Heart left ventricle (tissue), 16 donors: ENCODE data around the gene IGFBPL1. TPM values are rescaled to one million over a fixed set of nuclear protein-coding genes. Genes with fewer than 3 reads are reported as not detected.
"Not testable (repeated sequence)": the region's sequence is repeated elsewhere in the genome, so short reads cannot be mapped to it uniquely, and the experiment has no call there.

Source experiments
- ATAC-seq, 4 donors: fragments of 200-7000 bp; cut with Tn5 transposase; one replicate each; pipeline ENCODE4 v1.9.1; 2020 to 2022; ENCODE audit warnings: moderate library complexity in 4 of 4, mild to moderate bottlenecking in 3 of 4, moderate number of reproducible peaks in 1 of 4
- DNase-seq, 5 donors: peaks; one replicate each; pipeline ENCODE4 v3.0.0-alpha.2; 2020
- H3K27ac ChIP-seq, 12 donors: fragments of 200-600 bp; sonication (generic) in 4 of 12; one replicate each; pipeline versions ENCODE4 v1.5.0 to v1.8.0; 2016 to 2022; ENCODE audit warnings: mild to moderate bottlenecking in 2 of 12
- H3K27me3 ChIP-seq, 9 donors: fragments of 200-600 bp; sonication (generic) in 2 of 9; one replicate each; pipeline versions ENCODE4 v1.5.1 to v1.8.0; 2016 to 2022; ENCODE audit warnings: mild to moderate bottlenecking in 3 of 9
- H3K36me3 ChIP-seq, 9 donors: fragments of 200-600 bp; sonication (generic) in 2 of 9; one replicate each; pipeline versions ENCODE4 v1.5.0 to v1.8.0; 2018 to 2022; ENCODE audit warnings: mild to moderate bottlenecking in 2 of 9
- H3K4me1 ChIP-seq, 12 donors: fragments of 200-600 bp; sonication (generic) in 4 of 12; one replicate each; pipeline versions ENCODE4 v1.5.0 to v1.8.0; 2016 to 2022; ENCODE audit warnings: mild to moderate bottlenecking in 3 of 12
- H3K4me3 ChIP-seq, 12 donors: fragments of 200-600 bp; sonication (generic) in 4 of 12; one replicate each; pipeline versions ENCODE4 v1.5.0 to v1.8.0; 2017 to 2022; ENCODE audit warnings: mild to moderate bottlenecking in 9 of 12, moderate library complexity in 4 of 12
- H3K9me3 ChIP-seq, 12 donors: fragments of 200-600 bp; sonication (generic) in 4 of 12; one replicate each; pipeline versions ENCODE4 v1.5.0 to v1.8.0; 2016 to 2022; ENCODE audit warnings: mild to moderate bottlenecking in 1 of 12
- POLR2A ChIP-seq, 2 donors: fragments of 450-650 bp; IDR thresholded peaks; one replicate each; pipeline ENCODE4 v1.6.1; 2017; ENCODE audit warnings: antibody characterized with exemption in 2 of 2, mild to moderate bottlenecking in 2 of 2, moderate library complexity in 2 of 2
- WGBS, 4 donors: extraction: QIAGEN DNeasy Blood & Tissue Kit in 2 of 4; methylation state at CpG; one replicate each; pipeline versions ENCODE4 v1.1.5 to v1.1.7; 2013 to 2018; 5-methylcytosine and 5-hydroxymethylcytosine counted together
- intact Hi-C, 10 donors: fragments of 100-400 bp; cut with DNase I; formaldehyde crosslinking; loops; one replicate each; pipeline versions ENCODE4 v1.11.1 to v1.14.2; 2022
- long read RNA-seq, 3 donors: library from polyadenylated mRNA; unstranded; transcript quantifications; one replicate each; pipeline ENCODE4 v2.0.0, GENCODE V29; 2020 to 2021
- polyA plus RNA-seq, 2 donors: library from polyadenylated mRNA; stranded (reverse); fragments of 200-250 nt; gene quantifications; one replicate each; pipeline ENCODE4 v1.2.3, GENCODE V29; 2013
- total RNA-seq, 9 donors: library from RNA; depleted of rRNA in 2 of 9; stranded (reverse); fragments of >200 nt in 2 of 9; fragmentation: NEBNext Ultra II Directional in 3 of 9; extraction: Animal tissue kit (Norgen Biotek cat#: 25700) in 3 of 9; gene quantifications; one replicate each; pipeline versions ENCODE4 v1.1.0 to v1.2.4, GENCODE V29; 2016 to 2023
- TF ChIP-seq, protein P1 (sequence below), 12 donors: fragments of 200-600 bp; sonication (generic) in 4 of 12; IDR thresholded peaks; one replicate each; pipeline versions ENCODE4 v1.5.0 to v1.8.0; 2018 to 2022; ENCODE audit warnings: antibody characterized with exemption in 12 of 12, mild to moderate bottlenecking in 5 of 12
- donor health status: ischemic (EF 13 %, LVEDD 7.1; RV severe dilation, severe dysfunction).
- donor health status: healthy with polysubstance abuse.
- donor health status: DM: no; HTN: yes; CAD: no.
- donor health status: DM: no; HTN: no; CAD: no.
- donor health status: ischemic (EF 25% LVEDD 6.9; RV normal size, moderate dysfunction).
- donor health status: ischemic (EF 25% LVEDD 5.7; RV mildly dilated, moderate dysfunction).
- donor health status: healthy.
- donor health status: DM: yes; HTN: yes; CAD: no.
- donor health status: ischemic (EF 35%, LVEDD 5.7; RV mildly dilated, moderate dysfunction).
- donor health status: nonischemic (EF 11% LVEDD 7.7; RV severe dilation, severe dysfunction).
- donor health status: DM: yes; HTN: yes; CAD: no.
- donor health status: PGD.
- donor health status: ischemic (EF 29% LVEDD 5.4; RV normal size, mild dysfunction).
- donor health status: nonischemic (EF 23%, LVEDD 6.1; RV moderate dilation, normal function).

The IGFBPL1 gene, protein sequence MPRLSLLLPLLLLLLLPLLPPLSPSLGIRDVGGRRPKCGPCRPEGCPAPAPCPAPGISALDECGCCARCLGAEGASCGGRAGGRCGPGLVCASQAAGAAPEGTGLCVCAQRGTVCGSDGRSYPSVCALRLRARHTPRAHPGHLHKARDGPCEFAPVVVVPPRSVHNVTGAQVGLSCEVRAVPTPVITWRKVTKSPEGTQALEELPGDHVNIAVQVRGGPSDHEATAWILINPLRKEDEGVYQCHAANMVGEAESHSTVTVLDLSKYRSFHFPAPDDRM
- total RNA-seq (under 1 TPM in 2 of 9 donors, not detected in 7; 0.19 to 0.26 TPM), polyA plus RNA-seq (not detected)
- long read RNA-seq, donor 1 = 0 reads
- long read RNA-seq, donor 2 = 0 reads
- long read RNA-seq, donor 3 = 0 reads

GRCh38 chr9:38423973-38424843 lies at the start of gene IGFBPL1:
Gene IGFBPL1, minus strand, starts transcription at chr9:38424454. Its CDS starts 30 bp downstream, at chr9:38424424.
- Histone ChIP-seq H3K9me3 (no peaks in the 10 kb centered on the region), H3K36me3 (no peaks in the 10 kb centered on the region), H3K4me3 (peak within 1 kb of the TSS in 11 of 12 donors; percentile 4 to 48 (median 33)), H3K4me1 (peaks cover 0 to 14% (median 0%) of the 10 kb centered on the region in 12 donors), H3K27ac (no peak within 1 kb of the TSS), H3K27me3 (peaks cover 0 to 74% (median 20%) of the 10 kb centered on the region in 9 donors)
- ATAC-seq (peak in 3 of 4 donors; percentile 48 to 78 (median 58)), DNase-seq (no peak)
- intact Hi-C loops = no loop called here
- TF ChIP-seq, protein P1, sequence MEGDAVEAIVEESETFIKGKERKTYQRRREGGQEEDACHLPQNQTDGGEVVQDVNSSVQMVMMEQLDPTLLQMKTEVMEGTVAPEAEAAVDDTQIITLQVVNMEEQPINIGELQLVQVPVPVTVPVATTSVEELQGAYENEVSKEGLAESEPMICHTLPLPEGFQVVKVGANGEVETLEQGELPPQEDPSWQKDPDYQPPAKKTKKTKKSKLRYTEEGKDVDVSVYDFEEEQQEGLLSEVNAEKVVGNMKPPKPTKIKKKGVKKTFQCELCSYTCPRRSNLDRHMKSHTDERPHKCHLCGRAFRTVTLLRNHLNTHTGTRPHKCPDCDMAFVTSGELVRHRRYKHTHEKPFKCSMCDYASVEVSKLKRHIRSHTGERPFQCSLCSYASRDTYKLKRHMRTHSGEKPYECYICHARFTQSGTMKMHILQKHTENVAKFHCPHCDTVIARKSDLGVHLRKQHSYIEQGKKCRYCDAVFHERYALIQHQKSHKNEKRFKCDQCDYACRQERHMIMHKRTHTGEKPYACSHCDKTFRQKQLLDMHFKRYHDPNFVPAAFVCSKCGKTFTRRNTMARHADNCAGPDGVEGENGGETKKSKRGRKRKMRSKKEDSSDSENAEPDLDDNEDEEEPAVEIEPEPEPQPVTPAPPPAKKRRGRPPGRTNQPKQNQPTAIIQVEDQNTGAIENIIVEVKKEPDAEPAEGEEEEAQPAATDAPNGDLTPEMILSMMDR (IDR thresholded peaks at IDR 0.05) = no peak
- no peak for TF ChIP-seq POLR2A (IDR thresholded peaks at IDR 0.05)
- WGBS, 4 donors = 1 to 2% (median 1%) methylated on average over 29 to 115 of the region's 115 CpGs

GRCh38 chr9:38472583-38473249 lies 48.5 kb upstream of the IGFBPL1 start:
- 74 to 85% (median 78%) methylated on average over 2 of the region's 2 CpGs for WGBS, 4 donors
- H3K4me3 ChIP-seq, H3K4me1 ChIP-seq, H3K27ac ChIP-seq, ATAC-seq, H3K36me3 ChIP-seq, DNase-seq, H3K9me3 ChIP-seq, intact Hi-C loops: not testable (repeated sequence)
- peaks cover 0 to 34% (median 0%) of the 10 kb centered on the region in 9 donors for H3K27me3 ChIP-seq

DNA sequence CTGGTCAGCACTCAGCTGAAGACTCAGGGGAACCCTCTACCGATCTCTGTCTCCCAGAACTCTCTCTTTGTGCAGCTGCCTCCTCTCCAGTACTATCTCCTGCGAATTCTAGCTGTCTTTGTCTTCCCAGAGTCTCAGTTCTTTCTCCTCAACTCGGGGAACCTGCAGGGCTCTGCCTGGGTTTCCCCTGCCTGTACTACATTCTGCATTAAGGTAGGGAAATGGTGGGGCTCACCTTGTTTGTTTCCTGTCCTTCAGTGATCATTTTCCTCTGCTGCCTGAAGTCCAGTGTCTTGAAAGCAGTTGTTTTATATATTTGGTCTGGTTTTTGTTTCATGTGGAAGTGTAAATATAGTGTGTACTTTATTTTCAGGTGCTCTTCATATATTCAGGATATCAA lies 43.1 kb upstream of the IGFBPL1 start:
- Histone ChIP-seq H3K4me1 (no peaks in the 10 kb centered on the region), H3K9me3 (peaks cover 0 to 5% (median 0%) of the 10 kb centered on the region in 12 donors), H3K4me3 (no peak overlapping the region), H3K27ac (no peak overlapping the region), H3K36me3 (no peaks in the 10 kb centered on the region), H3K27me3 (peaks cover 0 to 28% (median 0%) of the 10 kb centered on the region in 9 donors)
- no peak for DNase-seq
- no peak for TF ChIP-seq POLR2A (IDR thresholded peaks at IDR 0.05)
- TF ChIP-seq, protein P1 (IDR thresholded peaks at IDR 0.05) = no peak
- intact Hi-C loops = no loop called here
- no peak for ATAC-seq
- WGBS, 4 donors = 16 to 22% (median 20%) methylated on average over 3 of the region's 3 CpGs

- DNase-seq = no peak
- TF ChIP-seq, protein P1 (IDR thresholded peaks at IDR 0.05) = no peak
- no peak for TF ChIP-seq POLR2A (IDR thresholded peaks at IDR 0.05)
- peaks cover 0 to 21% (median 8%) of the 10 kb centered on the region in 12 donors for H3K9me3 ChIP-seq
- WGBS, 4 donors = 58 to 75% (median 64%) methylated on average over 3 of the region's 3 CpGs
- no peaks in the 10 kb centered on the region for H3K36me3 ChIP-seq
- ATAC-seq = no peak
- H3K4me1 ChIP-seq = no peaks in the 10 kb centered on the region
- H3K27me3 ChIP-seq = peaks cover 0 to 16% (median 0%) of the 10 kb centered on the region in 9 donors
- intact Hi-C loops = loop anchor here in 1 of 10 donors (10.0 kb wide), 2 partner anchors 59 to 249 kb away; partner anchors contain the start of gene ALDH1B1
- no peak overlapping the region for H3K27ac ChIP-seq
- H3K4me3 ChIP-seq = no peak overlapping the region
Measured at GRCh38 chr9:38453835-38454234, 29.6 kb upstream of the IGFBPL1 start.
